HUES64 (cell line): ENCODE measurements around the gene LRRC15.

Source experiments
- H3K27ac ChIP-seq: 2 replicates; pipeline ENCODE4 v1.7.0; 2013; ENCODE audit warnings: low read depth, low read length, inconsistent platforms
- H3K27me3 ChIP-seq: 2 replicates; pipeline ENCODE4 v1.6.1; 2013; ENCODE audit warnings: mild to moderate bottlenecking, low read length; ENCODE audit not compliant: insufficient read depth
- H3K36me3 ChIP-seq: 2 replicates; pipeline ENCODE4 v1.6.1; 2013; ENCODE audit warnings: mild to moderate bottlenecking, low read length; ENCODE audit not compliant: insufficient read depth
- H3K4me1 ChIP-seq: 2 replicates; pipeline ENCODE4 v1.6.1; 2013; ENCODE audit warnings: mild to moderate bottlenecking, low read length, moderate library complexity; ENCODE audit not compliant: insufficient read depth
- H3K4me3 ChIP-seq: 2 replicates; pipeline ENCODE4 v1.5.1; 2013; ENCODE audit warnings: mild to moderate bottlenecking, low read length, moderate library complexity
- H3K9ac ChIP-seq: 2 replicates; pipeline ENCODE4 v1.6.1; 2013; ENCODE audit warnings: mild to moderate bottlenecking, low read depth, low read length
- H3K9me3 ChIP-seq: 2 replicates; pipeline ENCODE4 v1.6.1; 2013; ENCODE audit warnings: low read depth, low read length; ENCODE audit not compliant: insufficient read depth
- WGBS: fragments of 150-250, 120-280 bp; methylation state at CpG from one replicate; pipeline ENCODE4 v1.1.7; 2013; ENCODE audit warnings: missing lambda C conversion rate; 5-methylcytosine and 5-hydroxymethylcytosine counted together

Gene LRRC15

GRCh38 chr3:194315088-194315964, 54.2 kb downstream of the LRRC15 start:
- peaks cover 25% of the 10 kb centered on the region for H3K9me3 ChIP-seq
- H3K27ac ChIP-seq = no peak overlapping the region
- peak overlapping the region; percentile 51 for H3K9ac ChIP-seq
- peaks cover 13% of the 10 kb centered on the region for H3K4me1 ChIP-seq
- H3K36me3 ChIP-seq = no peaks in the 10 kb centered on the region
- 6% methylated on average over 54 of the region's 54 CpGs for WGBS
- H3K27me3 ChIP-seq = peaks cover 45% of the 10 kb centered on the region
- peak overlapping the region; percentile 52 for H3K4me3 ChIP-seq

GRCh38 chr3:194314388-194315068, 55.0 kb downstream of the LRRC15 start:
- Histone ChIP-seq H3K27me3 (peaks cover 45% of the 10 kb centered on the region), H3K36me3 (no peaks in the 10 kb centered on the region), H3K9ac (no peak overlapping the region; the same call in 1 of the 2 replicates), H3K4me1 (peaks cover 14% of the 10 kb centered on the region), H3K4me3 (peak overlapping the region; percentile 52; the same call in 1 of the 2 replicates), H3K27ac (no peak overlapping the region), H3K9me3 (peaks cover 18% of the 10 kb centered on the region)
- WGBS = 72% methylated on average over 12 of the region's 13 CpGs

- no peak overlapping the region for H3K9ac ChIP-seq
- 84% methylated on average over 15 of the region's 15 CpGs for WGBS
- H3K4me1 ChIP-seq = peaks cover 17% of the 10 kb centered on the region
- no peaks in the 10 kb centered on the region for H3K36me3 ChIP-seq
- no peak overlapping the region for H3K4me3 ChIP-seq
- H3K9me3 ChIP-seq = peaks cover 11% of the 10 kb centered on the region
- no peak overlapping the region for H3K27ac ChIP-seq
- peaks cover 45% of the 10 kb centered on the region for H3K27me3 ChIP-seq
These were observed 55.8 kb downstream of the LRRC15 start for GRCh38 chr3:194313560-194314387.

- Histone ChIP-seq H3K27ac (no peak overlapping the region), H3K9me3 (peaks cover 2% of the 10 kb centered on the region; the same call in 1 of the 2 replicates), H3K27me3 (peaks cover 45% of the 10 kb centered on the region), H3K4me1 (peaks cover 21% of the 10 kb centered on the region), H3K9ac (no peak overlapping the region), H3K36me3 (no peaks in the 10 kb centered on the region), H3K4me3 (no peak overlapping the region)
- 62% methylated on average over 15 of the region's 16 CpGs for WGBS
These were observed 56.7 kb downstream of the LRRC15 start for GRCh38 chr3:194312743-194313281.

DNA sequence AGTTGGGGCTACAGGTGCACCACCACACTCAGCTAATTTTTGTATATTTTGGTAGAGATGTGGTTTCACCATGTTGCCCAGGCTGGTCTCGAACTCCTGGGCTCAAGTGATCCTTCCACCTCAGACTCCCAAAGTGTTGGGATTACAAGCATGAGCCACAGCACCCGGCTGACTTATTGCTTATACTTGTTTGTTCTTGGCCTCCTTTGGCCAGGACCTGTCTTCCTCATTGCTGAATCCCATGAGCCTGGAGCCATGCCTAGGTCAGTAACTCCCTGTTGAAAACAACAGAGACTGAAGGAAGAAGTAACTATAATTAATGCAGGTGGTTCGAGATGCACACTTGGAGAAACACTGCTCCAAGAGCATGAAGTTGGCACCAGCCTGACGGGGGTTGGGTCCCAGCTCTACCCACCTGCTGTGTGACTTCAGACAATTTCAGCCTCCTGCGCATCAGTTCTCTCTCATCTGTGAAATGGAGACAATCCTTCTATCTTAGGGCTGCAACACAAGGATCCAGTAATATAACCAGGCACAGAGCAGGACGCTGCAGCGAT, 57.3 kb downstream of the LRRC15 start:
- H3K27me3 ChIP-seq = peaks cover 44% of the 10 kb centered on the region
- no peak overlapping the region for H3K4me3 ChIP-seq
- peaks cover 23% of the 10 kb centered on the region for H3K4me1 ChIP-seq
- 92% methylated on average over 7 of the region's 7 CpGs for WGBS
- H3K27ac ChIP-seq = no peak overlapping the region
- no peak overlapping the region for H3K9ac ChIP-seq
- H3K9me3 ChIP-seq = no peaks in the 10 kb centered on the region
- no peaks in the 10 kb centered on the region for H3K36me3 ChIP-seq

GRCh38 chr3:194311000-194311399, 58.5 kb downstream of the LRRC15 start:
- no peak overlapping the region for H3K4me3 ChIP-seq
- peaks cover 35% of the 10 kb centered on the region for H3K4me1 ChIP-seq
- H3K27ac ChIP-seq = no peak overlapping the region
- no peak overlapping the region for H3K9ac ChIP-seq
- peaks cover 31% of the 10 kb centered on the region for H3K27me3 ChIP-seq
- WGBS = 95% methylated on average over 2 of the region's 2 CpGs
- H3K36me3 ChIP-seq = no peaks in the 10 kb centered on the region
- H3K9me3 ChIP-seq = no peaks in the 10 kb centered on the region

GRCh38 chr3:194310060-194310835, 59.3 kb downstream of the LRRC15 start:
- 91% methylated on average over 11 of the region's 11 CpGs for WGBS
- no peak overlapping the region for H3K4me3 ChIP-seq
- no peak overlapping the region for H3K9ac ChIP-seq
- no peak overlapping the region for H3K27ac ChIP-seq
- no peaks in the 10 kb centered on the region for H3K36me3 ChIP-seq
- peaks cover 28% of the 10 kb centered on the region for H3K27me3 ChIP-seq
- H3K9me3 ChIP-seq = no peaks in the 10 kb centered on the region
- H3K4me1 ChIP-seq = peaks cover 40% of the 10 kb centered on the region

DNA sequence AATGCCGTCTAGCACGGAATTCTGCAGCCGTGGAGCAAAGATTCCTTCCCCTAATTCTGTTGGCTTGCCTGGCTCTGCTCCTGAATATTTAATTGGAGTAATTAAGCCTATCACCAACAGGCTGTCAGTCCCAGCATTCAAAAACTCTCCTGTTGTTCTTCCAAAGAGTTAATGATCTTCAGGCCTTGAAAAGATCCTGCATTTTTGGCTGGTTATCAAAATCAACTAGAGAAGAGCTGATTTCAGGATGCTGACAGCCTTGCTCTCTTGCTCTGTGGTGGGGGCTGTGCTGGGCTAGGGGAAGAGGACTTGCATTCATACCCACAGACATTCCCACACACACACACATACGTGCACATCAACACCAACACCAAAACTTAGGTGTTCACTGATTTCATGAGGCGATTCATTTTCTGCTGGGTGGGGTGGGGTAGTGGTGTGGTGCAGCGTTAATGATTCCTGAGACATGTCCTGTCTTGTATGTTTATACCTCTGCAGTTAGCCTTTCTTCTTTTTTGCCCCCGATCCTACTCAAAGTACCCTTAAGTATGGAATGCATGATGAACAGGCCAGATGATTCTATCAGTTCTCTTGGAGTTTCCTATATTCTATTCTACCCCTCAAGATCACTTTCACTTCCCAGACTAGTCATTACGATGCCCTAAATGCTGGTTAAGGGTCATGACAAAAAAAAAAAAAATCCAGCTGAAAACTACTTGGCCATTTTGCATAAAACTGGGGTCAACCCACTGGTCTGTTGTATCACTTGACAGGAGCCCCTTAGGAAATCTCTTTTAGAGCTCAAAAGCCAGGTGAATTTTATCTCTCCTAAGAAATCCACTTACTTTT, 60.7 kb downstream of the LRRC15 start:
- no peak overlapping the region for H3K9ac ChIP-seq
- H3K4me3 ChIP-seq = no peak overlapping the region
- no peaks in the 10 kb centered on the region for H3K36me3 ChIP-seq
- H3K27ac ChIP-seq = no peak overlapping the region
- H3K27me3 ChIP-seq = peaks cover 20% of the 10 kb centered on the region
- H3K9me3 ChIP-seq = no peaks in the 10 kb centered on the region
- WGBS = 88% methylated on average over 7 of the region's 8 CpGs
- H3K4me1 ChIP-seq = peaks cover 35% of the 10 kb centered on the region

- Histone ChIP-seq H3K9me3 (no peaks in the 10 kb centered on the region), H3K4me3 (no peak overlapping the region), H3K9ac (no peak overlapping the region), H3K36me3 (no peaks in the 10 kb centered on the region), H3K27ac (no peak overlapping the region), H3K27me3 (peaks cover 21% of the 10 kb centered on the region), H3K4me1 (peaks cover 34% of the 10 kb centered on the region)
- WGBS = 90% methylated on average over 8 of the region's 8 CpGs
These were observed 61.7 kb downstream of the LRRC15 start for GRCh38 chr3:194307849-194308248.
